Femur (tissue), 1 donor: ENCODE results near the gene DYNC2LI1.
A peak's percentile ranks its signal among the peaks of the same experiment; 100 is the strongest.
"Not testable (repeated sequence)": the region's sequence is repeated elsewhere in the genome, so short reads cannot be mapped to it uniquely, and the experiment has no call there.

Experiments used
- DNase-seq: peaks from one replicate; pipeline ENCODE4 v3.0.0-alpha.2; 2017

DYNC2LI1 gene

DNA sequence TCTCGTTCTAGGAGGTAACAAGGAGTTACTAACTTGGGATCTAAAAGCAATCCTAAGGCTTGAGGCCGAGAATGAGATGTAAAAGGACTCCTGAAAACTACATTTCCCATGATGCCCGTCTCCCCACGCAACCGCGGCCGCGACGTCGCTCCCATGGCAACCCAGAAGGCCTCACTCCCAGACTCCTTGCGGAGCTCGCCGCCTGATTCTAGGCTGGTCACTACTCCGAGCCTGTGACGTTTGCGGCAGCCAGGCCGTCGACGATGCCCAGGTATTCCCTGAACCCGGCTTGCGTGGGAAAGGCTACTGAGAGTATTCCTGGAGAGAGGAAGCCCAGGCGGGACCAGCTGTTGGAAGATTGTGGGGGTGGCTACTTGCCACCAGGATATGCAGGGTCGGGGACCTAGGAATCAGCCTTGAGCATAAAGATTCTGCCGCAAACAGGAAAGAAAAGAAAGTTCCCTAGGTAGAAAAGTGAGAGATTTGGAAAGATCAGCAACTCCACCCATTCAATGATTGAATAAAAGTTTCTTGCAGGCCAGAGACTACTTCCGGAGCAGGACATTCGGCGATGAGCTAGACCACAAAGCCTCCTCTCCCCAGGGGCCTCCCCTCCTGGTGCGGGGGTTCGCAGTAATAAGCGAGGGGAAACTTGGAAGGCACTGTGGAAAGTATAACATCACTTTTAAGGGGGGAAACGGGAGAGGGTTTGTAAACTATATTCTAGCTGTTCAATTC, at the start of gene DYNC2LI1:
DYNC2LI1 (plus strand) TSS at position 164 of the 738 bp plus-strand sequence; CDS start at position 264, 100 bp downstream.
- DNase-seq, result peak; percentile 96

DNA sequence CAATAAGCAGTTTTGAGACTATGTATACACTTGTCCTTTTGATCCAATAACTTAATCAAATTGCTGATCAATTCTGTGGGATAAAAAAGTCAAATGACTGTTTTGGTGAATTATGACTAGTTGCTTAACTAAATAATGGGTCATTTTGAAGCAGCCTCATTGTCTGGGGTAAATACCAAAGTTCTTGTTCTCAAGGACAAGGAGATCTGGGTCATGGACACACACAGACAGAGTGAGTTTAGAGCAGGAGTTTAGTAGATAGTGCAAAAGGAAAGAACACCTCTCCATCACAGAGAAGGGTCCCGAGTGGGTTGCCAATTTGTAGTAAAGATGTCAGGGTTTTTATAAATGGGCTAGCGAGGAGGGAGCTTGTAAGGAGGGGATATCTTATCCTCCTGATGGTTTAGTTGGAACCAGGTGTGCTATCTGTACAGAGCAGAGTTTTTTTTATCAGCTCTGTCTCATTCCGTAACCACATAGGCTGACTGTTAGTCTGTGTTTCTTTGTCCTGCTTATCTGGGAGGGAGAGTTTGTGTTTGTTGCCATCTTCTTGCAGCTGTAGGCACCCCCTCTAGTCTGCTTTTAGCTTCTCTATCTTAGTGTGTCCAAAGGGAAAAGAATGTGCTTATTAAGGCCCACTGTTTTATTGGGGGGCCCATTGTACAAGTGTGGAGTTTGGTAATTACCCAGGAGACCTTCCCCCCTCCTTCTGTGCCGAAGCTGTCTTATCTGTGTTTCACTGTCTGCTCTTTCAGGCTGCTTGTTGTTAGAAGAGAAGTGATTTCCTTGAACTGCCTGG, 48.9 kb upstream of the DYNC2LI1 start:
- no peak for DNase-seq

GRCh38 chr2:43725711-43726246, 48.1 kb upstream of the DYNC2LI1 start:
- no peak for DNase-seq

- DNase-seq, result not testable (repeated sequence)
These were observed 46.7 kb upstream of the DYNC2LI1 start for GRCh38 chr2:43726961-43727633.

- DNase-seq, result no peak
These were observed 46.2 kb upstream of the DYNC2LI1 start for GRCh38 chr2:43727634-43728014.

DNA sequence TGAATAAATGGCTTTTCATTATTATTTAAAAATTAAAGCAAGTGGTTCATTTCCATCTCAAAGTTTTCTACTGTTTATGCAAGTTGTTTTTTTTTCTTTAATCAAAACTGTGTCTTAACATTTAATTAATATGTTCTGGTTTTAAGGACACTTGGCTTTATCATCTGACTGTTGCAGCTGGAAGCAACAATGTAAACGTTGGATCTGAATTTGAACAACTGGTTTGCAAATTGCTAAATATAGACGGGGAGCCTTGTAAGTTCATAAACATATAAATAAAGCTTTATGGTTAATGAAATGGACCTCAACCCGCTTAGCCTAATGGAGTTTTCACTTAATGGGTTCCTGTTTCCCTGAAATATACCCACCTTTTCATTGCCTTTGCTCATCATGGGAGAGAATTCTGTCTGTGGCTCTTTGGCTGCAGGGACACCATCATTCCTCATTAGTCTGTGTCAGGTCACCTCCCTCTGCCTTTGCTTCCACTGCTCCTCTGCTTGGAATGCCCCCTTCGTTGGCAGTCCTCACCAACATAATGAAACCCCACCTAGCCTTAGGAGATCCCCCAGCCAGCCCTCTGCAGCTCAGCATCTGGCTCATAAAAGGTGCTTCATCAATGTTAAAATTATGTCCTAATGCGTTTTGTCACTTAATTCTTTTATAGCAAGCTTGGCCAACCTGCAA, 44.2 kb upstream of the DYNC2LI1 start:
- no peak for DNase-seq

- no peak for DNase-seq
These were observed 42.6 kb upstream of the DYNC2LI1 start for GRCh38 chr2:43731211-43731610.

GRCh38 chr2:43736637-43737036, 37.2 kb upstream of the DYNC2LI1 start:
- no peak for DNase-seq

DNA sequence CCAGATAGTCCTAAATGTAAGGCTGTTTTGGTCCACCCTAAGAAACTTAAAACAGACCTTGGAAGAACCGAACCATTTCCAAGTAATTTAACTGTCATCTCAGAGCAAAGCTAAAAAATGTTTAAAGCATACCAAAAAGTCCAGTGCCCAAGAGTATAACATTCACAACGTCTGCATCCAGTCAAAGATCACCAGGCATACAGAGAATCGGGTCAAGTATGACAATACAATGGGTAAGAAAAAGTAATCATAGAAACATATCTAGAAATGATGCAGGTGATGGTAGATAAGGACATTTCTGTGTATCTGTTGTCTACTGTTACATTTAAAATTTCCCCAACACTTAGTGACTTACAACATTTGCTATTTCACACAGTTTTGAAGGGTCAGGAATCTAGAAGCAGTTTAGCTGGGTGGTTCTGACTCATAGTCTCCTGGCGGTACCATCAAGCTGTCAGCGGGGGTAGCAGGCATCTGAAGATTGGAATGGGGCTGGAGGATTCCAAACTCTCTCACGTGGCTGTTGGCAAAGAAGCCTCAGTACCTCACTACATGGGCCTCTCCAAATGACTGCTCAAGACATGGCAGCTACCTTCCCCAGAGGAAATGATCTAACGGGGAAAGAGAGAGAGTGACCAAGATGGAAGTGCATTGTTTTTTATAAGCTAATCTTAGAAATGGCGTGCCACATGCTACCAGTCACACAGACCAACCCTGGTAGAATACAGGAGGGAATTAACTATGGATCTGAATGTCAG, 36.6 kb upstream of the DYNC2LI1 start:
- DNase-seq, result no peak

DNA sequence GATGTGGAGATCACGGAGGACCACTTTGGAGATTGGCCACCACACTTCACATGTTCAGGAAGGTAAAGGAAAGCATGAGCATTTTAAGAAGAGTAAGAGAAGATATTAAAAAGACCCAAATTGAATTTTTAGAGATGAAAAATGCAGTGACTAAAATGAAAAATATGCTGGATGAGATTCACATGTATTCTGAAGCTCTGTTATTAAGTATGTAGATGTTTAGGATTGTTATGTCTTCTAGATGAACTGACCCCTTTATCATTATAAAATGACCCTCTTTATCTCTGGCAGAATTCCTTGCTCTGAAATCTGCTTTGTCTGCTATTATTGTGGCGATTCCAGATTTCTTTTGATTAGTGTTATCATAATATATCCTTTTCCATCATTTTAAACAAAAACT, 36.0 kb upstream of the DYNC2LI1 start:
- DNase-seq, result no peak

GRCh38 chr2:43738257-43738656, 35.6 kb upstream of the DYNC2LI1 start:
- DNase-seq, result no peak

GRCh38 chr2:43743706-43744105, 30.1 kb upstream of the DYNC2LI1 start:
- no peak for DNase-seq

GRCh38 chr2:43745457-43745856, 28.4 kb upstream of the DYNC2LI1 start:
- DNase-seq, result peak; percentile 25

DNA sequence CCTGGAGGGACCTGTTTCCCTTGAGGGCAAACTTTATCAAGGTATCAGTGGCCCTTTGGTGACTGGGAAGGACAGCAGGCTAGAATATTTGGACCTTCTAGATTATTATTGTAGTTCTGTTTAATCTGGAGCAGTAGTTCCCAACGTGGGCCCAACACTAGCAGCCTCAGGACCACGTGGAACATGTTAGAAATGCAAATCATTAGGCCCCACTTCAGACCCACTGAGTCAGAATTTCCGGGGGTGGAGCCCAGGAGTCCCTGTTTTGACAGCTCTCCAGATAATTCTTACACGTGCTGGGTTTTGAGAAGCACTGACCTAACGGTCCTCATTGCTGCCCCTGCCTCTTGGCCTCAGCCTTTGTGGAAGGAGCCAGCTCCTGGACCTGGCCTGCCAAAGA, 25.5 kb upstream of the DYNC2LI1 start:
- no peak for DNase-seq

GRCh38 chr2:43749583-43749982, 24.3 kb upstream of the DYNC2LI1 start:
- DNase-seq, result no peak

GRCh38 chr2:43751476-43751990, 22.3 kb upstream of the DYNC2LI1 start:
- no peak for DNase-seq

DNA sequence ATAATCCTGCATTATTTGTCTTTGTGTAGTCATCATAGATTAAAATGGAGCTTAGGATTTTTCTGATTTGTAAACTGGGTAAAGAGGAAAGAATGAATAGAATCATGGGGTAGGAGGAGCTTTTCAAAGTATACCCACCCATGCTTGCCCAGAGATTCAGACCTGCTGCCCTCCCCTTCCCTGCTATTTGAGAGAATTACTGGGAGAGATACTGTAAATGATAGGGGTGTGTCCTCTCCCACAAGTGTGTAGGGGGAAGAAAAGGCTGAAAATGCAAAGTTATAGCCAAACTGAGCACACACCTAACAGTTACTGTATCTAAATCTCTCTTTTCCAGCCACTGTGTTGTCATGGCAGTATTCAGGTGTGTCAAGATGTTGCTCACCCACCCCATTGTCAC, 21.5 kb upstream of the DYNC2LI1 start:
- DNase-seq, result no peak

- peak; percentile 29 for DNase-seq
These were observed 19.7 kb upstream of the DYNC2LI1 start for GRCh38 chr2:43754180-43754579.

DNA sequence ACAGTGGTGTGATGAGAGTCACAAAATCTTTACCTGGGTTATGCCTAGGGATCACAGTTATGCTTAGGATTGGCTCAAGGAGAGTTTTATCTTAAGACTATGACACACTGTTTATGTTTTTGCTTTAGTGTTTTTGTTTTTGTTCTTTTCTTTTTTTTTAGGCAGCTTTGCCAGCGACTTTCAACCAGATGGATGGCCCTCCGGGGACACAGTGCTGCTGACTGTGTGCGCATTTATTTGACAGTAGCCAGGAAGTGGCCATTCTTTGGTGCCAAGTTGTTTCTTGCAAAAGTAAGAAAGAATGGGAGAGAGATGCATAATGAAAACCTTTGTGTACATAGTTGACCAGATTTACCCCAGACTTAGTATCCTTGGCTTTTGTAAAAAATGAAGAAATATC, 15.1 kb upstream of the DYNC2LI1 start:
- DNase-seq, result peak; percentile 28

GRCh38 chr2:43759195-43759594, 14.6 kb upstream of the DYNC2LI1 start:
- DNase-seq, result no peak

DNA sequence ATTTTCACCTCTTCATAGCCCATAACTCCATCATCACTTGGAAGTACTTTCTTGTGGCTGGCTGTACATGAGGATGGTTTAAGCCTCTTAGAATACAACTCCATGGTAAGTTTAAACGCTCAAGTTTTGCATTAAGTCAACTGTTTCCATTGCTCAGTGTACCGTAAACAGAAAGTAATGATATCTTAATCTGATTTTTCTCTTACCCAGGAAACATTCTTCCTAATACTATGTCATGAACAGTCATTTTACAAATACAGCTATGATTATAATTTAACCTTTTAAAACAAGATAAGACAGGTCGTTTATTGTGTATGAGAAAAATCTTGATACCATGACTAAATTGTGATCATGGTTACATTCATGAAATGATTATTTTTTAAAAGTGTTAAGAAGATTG, 11.6 kb upstream of the DYNC2LI1 start:
- no peak for DNase-seq

GRCh38 chr2:43763091-43763490, 10.7 kb upstream of the DYNC2LI1 start:
- no peak for DNase-seq
